Measurements from ENCODE around the gene MISP3.

MISP3 gene

DNA sequence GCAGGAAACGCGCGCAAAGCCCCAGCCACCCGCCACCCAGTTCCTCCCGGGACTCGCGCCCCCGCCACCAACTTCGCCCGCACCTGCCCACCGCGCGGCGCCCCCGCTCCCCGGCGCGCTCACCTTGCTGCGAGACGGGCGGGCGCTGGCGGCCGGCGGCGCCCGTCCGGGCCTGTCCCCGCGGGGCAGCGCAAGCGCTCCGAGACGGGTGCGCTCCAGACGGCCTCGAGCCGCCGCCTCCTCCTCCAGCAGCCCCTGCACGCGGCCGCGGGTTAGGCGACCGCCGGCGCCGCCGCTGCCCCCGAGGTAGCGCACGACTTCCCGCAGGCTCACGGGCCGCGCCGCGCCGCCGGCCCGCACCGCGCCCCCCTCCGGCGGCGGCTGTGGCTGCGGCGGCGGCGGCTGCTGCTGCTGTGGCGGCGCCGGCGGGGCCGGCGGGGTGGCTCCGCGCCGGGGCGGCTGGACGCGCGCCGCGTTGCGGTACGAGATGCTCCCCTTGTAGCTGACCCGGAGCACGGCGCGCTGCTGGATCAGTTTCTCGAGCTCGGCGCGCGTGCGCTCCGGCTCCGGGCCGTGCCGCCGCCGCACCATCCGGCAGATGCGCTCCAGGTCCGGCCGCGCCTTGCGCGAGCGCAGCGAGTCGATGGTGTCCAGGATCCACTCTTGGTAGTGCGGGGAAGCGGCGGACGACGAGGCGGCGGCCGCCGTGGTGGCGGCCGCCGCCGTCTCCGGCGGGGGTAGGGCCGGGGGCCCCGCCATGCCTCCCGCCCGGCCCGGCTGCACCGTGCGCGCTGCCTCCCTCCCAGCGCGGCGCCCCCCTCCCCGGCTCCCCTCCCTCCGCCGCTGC, 17.3 kb downstream of the MISP3 start:
- Histone ChIP-seq H3K9me3 (peaks cover 15% of the 10 kb centered on the region), H3K27ac (peak overlapping the region; percentile 75), H3K4me1 (peaks cover 24% of the 10 kb centered on the region), H3K9ac (peak overlapping the region; percentile 82), H3K4me2 (peak overlapping the region; percentile 92), H4K20me1 (peaks cover 20% of the 10 kb centered on the region), H3K36me3 (peaks cover 43% of the 10 kb centered on the region), H3K27me3 (no peaks in the 10 kb centered on the region), H3K4me3 (peak overlapping the region; percentile 79)
- no peak for TF ChIP-seq Cebpa-rat (IDR thresholded peaks at IDR 0.05)

- Histone ChIP-seq H3K4me3 (peak within 1 kb of the TSS; percentile 84), H3K36me3 (peaks cover 36% of the 10 kb centered on the region), H3K9ac (peak within 1 kb of the TSS; percentile 82), H3K27me3 (no peaks in the 10 kb centered on the region), H3K9me3 (peaks cover 15% of the 10 kb centered on the region), H3K27ac (peak within 1 kb of the TSS; percentile 84), H4K20me1 (peaks cover 20% of the 10 kb centered on the region), H3K4me2 (peak within 1 kb of the TSS; percentile 92), H3K4me1 (peaks cover 24% of the 10 kb centered on the region)
- no peak for TF ChIP-seq Cebpa-rat (IDR thresholded peaks at IDR 0.05)
Measured at GRCh38 chr19:14090509-14091080, 18.0 kb downstream of the MISP3 start, which contains the start of gene SAMD1. TSS of gene SAMD1 (minus strand) at chr19:14090751.

GRCh38 chr19:14091081-14091812, 18.7 kb downstream of the MISP3 start:
- peak overlapping the region; percentile 84 for H3K4me3 ChIP-seq
- TF ChIP-seq Cebpa-rat (IDR thresholded peaks at IDR 0.05) = no peak

GRCh38 chr19:14091813-14092462, 19.4 kb downstream of the MISP3 start:
- H3K36me3 ChIP-seq = peaks cover 35% of the 10 kb centered on the region
- H3K9ac ChIP-seq = peak overlapping the region; percentile 81
- H3K27ac ChIP-seq = peak overlapping the region; percentile 84
- H4K20me1 ChIP-seq = peaks cover 20% of the 10 kb centered on the region
- H3K27me3 ChIP-seq = no peaks in the 10 kb centered on the region
- TF ChIP-seq Cebpa-rat (IDR thresholded peaks at IDR 0.05) = no peak
- peak overlapping the region; percentile 81 for H3K4me2 ChIP-seq
- H3K4me3 ChIP-seq = peak overlapping the region; percentile 84
- peaks cover 15% of the 10 kb centered on the region for H3K9me3 ChIP-seq
- peaks cover 24% of the 10 kb centered on the region for H3K4me1 ChIP-seq

More at GRCh38 chr19:14091081-14091812, 18.7 kb downstream of the MISP3 start:
- Histone ChIP-seq H3K4me1 (peaks cover 24% of the 10 kb centered on the region), H4K20me1 (peaks cover 20% of the 10 kb centered on the region), H3K36me3 (peaks cover 33% of the 10 kb centered on the region), H3K9me3 (peaks cover 15% of the 10 kb centered on the region), H3K9ac (peak overlapping the region; percentile 81), H3K4me2 (peak overlapping the region; percentile 81), H3K27me3 (no peaks in the 10 kb centered on the region), H3K27ac (peak overlapping the region; percentile 84)

DNA sequence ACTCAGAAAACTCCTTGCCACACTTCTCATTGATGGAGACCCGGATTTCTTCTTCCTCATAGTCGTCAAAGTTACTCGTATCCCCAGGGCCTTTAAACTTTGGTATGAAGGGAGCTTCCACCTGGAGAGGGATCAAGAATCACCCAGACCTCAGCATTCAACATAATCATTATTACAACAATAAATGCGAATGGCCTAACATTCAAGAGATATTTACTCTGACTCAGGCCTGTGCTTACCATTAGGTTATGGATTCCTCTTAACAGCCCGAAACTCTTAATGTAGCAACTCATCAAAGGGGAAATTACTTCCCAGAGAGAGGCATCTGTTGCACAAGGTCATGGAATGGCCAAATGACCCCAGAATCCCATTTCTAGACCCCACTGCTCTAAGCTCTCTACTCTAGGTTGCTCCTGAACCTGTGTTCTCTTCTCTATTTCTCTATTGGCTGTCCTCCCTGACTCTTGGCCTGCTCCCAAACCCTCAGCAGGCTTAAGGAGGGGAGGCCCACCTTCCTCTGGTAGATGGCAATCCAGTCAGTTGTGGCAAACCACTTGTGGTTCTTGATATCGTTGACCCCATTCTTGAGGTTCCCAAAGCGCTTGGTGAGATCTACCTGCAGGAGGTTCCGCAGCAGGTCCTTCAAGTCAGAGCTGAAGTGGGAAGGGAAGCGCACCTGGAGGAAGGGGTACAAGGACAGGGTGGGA, 20.7 kb downstream of the MISP3 start:
- Histone ChIP-seq H3K36me3 (peaks cover 36% of the 10 kb centered on the region), H3K4me3 (no peak overlapping the region), H4K20me1 (peaks cover 14% of the 10 kb centered on the region), H3K9me3 (peaks cover 15% of the 10 kb centered on the region), H3K9ac (no peak overlapping the region), H3K4me1 (peaks cover 21% of the 10 kb centered on the region), H3K27ac (no peak overlapping the region), H3K27me3 (no peaks in the 10 kb centered on the region), H3K4me2 (no peak overlapping the region)
- TF ChIP-seq Cebpa-rat (IDR thresholded peaks at IDR 0.05) = no peak

- Histone ChIP-seq H3K27me3 (no peaks in the 10 kb centered on the region), H4K20me1 (no peaks in the 10 kb centered on the region), H3K4me2 (no peak overlapping the region), H3K4me1 (peaks cover 7% of the 10 kb centered on the region), H3K36me3 (peaks cover 28% of the 10 kb centered on the region), H3K9ac (no peak overlapping the region), H3K4me3 (no peak overlapping the region), H3K9me3 (peaks cover 15% of the 10 kb centered on the region), H3K27ac (no peak overlapping the region)
- TF ChIP-seq Cebpa-rat (IDR thresholded peaks at IDR 0.05) = no peak
Measured at GRCh38 chr19:14094854-14095253, 22.3 kb downstream of the MISP3 start.

GRCh38 chr19:14096272-14096992, 23.8 kb downstream of the MISP3 start:
- no peak overlapping the region for H3K27ac ChIP-seq
- H3K4me3 ChIP-seq = no peak overlapping the region
- peaks cover 7% of the 10 kb centered on the region for H3K4me1 ChIP-seq
- no peaks in the 10 kb centered on the region for H4K20me1 ChIP-seq
- H3K9ac ChIP-seq = no peak overlapping the region
- no peaks in the 10 kb centered on the region for H3K27me3 ChIP-seq
- peaks cover 43% of the 10 kb centered on the region for H3K36me3 ChIP-seq
- H3K4me2 ChIP-seq = no peak overlapping the region
- H3K9me3 ChIP-seq = peaks cover 15% of the 10 kb centered on the region
- TF ChIP-seq Cebpa-rat (IDR thresholded peaks at IDR 0.05) = no peak

GRCh38 chr19:14097532-14098151, 25.1 kb downstream of the MISP3 start:
- Histone ChIP-seq H3K9ac (no peak overlapping the region), H3K4me1 (no peaks in the 10 kb centered on the region), H3K36me3 (peaks cover 55% of the 10 kb centered on the region), H3K27me3 (no peaks in the 10 kb centered on the region), H3K27ac (no peak overlapping the region), H3K4me2 (no peak overlapping the region), H3K4me3 (no peak overlapping the region), H4K20me1 (no peaks in the 10 kb centered on the region), H3K9me3 (peaks cover 15% of the 10 kb centered on the region)
- TF ChIP-seq Cebpa-rat (IDR thresholded peaks at IDR 0.05) = no peak

Measured in BLaER1 (cell line).